Liver (tissue), 9 donors: ENCODE data around the gene ADRA1B. TPM values are rescaled to one million over a fixed set of nuclear protein-coding genes. Genes with fewer than 3 reads are reported as not detected.

Experiments
- DNase-seq: peaks from one replicate; pipeline ENCODE4 v3.0.0-alpha.2; 2017; ENCODE audit warnings: low spot score
- H3K27ac ChIP-seq, 2 donors: one replicate each; pipeline ENCODE4 v1.7.0; 2013; ENCODE audit warnings: inconsistent platforms in 2 of 2, low read length in 2 of 2, control low read depth in 1 of 2, low read depth in 1 of 2, mild to moderate bottlenecking in 1 of 2
- H3K27me3 ChIP-seq, 4 donors: one replicate each; pipeline versions ENCODE4 v1.6.1 to v1.7.0; 2013; ENCODE audit warnings: low read length in 3 of 4, inconsistent platforms in 1 of 4, mild to moderate bottlenecking in 1 of 4, moderate library complexity in 1 of 4; ENCODE audit not compliant: control insufficient read depth in 4 of 4, insufficient read depth in 4 of 4
- H3K36me3 ChIP-seq, 4 donors: one replicate each; pipeline versions ENCODE4 v1.6.1 to v1.7.0; 2013; ENCODE audit warnings: low read length in 3 of 4, mild to moderate bottlenecking in 3 of 4, low read depth in 1 of 4, moderate library complexity in 1 of 4; ENCODE audit not compliant: control insufficient read depth in 4 of 4, insufficient read depth in 3 of 4
- H3K4me1 ChIP-seq, 4 donors: one replicate each; pipeline versions ENCODE4 v1.6.1 to v1.7.0; 2013; ENCODE audit warnings: low read length in 3 of 4, mild to moderate bottlenecking in 3 of 4, moderate library complexity in 1 of 4; ENCODE audit not compliant: control insufficient read depth in 4 of 4, insufficient read depth in 4 of 4
- H3K4me3 ChIP-seq, 3 donors: one replicate each; pipeline versions ENCODE4 v1.6.1 to v1.7.0; 2013; ENCODE audit warnings: low read length in 3 of 3, control low read depth in 1 of 3, low read depth in 1 of 3, mild to moderate bottlenecking in 1 of 3
- H3K9ac ChIP-seq, 2 donors: one replicate each; pipeline ENCODE4 v1.7.0; 2013; ENCODE audit warnings: low read length in 2 of 2, mild to moderate bottlenecking in 2 of 2, moderate library complexity in 2 of 2, control low read depth in 1 of 2, low read depth in 1 of 2
- H3K9me3 ChIP-seq, 4 donors: one replicate each; pipeline versions ENCODE4 v1.6.1 to v1.7.0; 2013; ENCODE audit warnings: low read length in 3 of 4; ENCODE audit not compliant: control insufficient read depth in 4 of 4
- EGR1 ChIP-seq, 2 donors: IDR thresholded peaks; 2 replicates each; pipeline ENCODE4 v1.6.1; 2016 to 2018; ENCODE audit warnings: antibody characterized with exemption in 2 of 2, low read depth in 2 of 2
- FOXA1 ChIP-seq: IDR thresholded peaks from 2 replicates; pipeline ENCODE4 v1.6.1; 2016; ENCODE audit warnings: antibody characterized with exemption
- FOXA2 ChIP-seq: IDR thresholded peaks from 2 replicates; pipeline ENCODE4 v1.6.1; 2016; ENCODE audit warnings: antibody characterized with exemption
- GABPA ChIP-seq, 2 donors: IDR thresholded peaks in 1 of 2; conservative IDR thresholded peaks in 1 of 2; 2 replicates each; pipeline ENCODE4 v1.6.1; 2016; ENCODE audit warnings: antibody characterized with exemption in 2 of 2, mild to moderate bottlenecking in 1 of 2, moderate library complexity in 1 of 2
- HNF4A ChIP-seq, 2 donors: conservative IDR thresholded peaks; 2 replicates each; pipeline ENCODE4 v1.6.1; 2016; ENCODE audit warnings: antibody characterized with exemption in 2 of 2, mild to moderate bottlenecking in 2 of 2
- JUND ChIP-seq, 2 donors: IDR thresholded peaks; 2 replicates each; pipeline ENCODE4 v1.6.1; 2016; ENCODE audit warnings: antibody characterized with exemption in 2 of 2
- NR2F2 ChIP-seq: IDR thresholded peaks from 2 replicates; pipeline ENCODE4 v1.6.1; 2016; ENCODE audit warnings: antibody characterized with exemption
- RXRA ChIP-seq, 2 donors: IDR thresholded peaks; 2 replicates each; pipeline ENCODE4 v1.6.1; 2017 to 2018; ENCODE audit warnings: antibody characterized with exemption in 2 of 2, mild to moderate bottlenecking in 1 of 2
- SP1 ChIP-seq: IDR thresholded peaks from 2 replicates; pipeline ENCODE4 v1.6.1; 2018; ENCODE audit warnings: antibody characterized with exemption, mild to moderate bottlenecking
- YY1 ChIP-seq: IDR thresholded peaks from 2 replicates; pipeline ENCODE4 v1.6.1; 2016; ENCODE audit warnings: antibody characterized with exemption, mild to moderate bottlenecking
- WGBS: extraction: QIAGEN DNeasy Blood & Tissue Kit; methylation state at CpG from one replicate; pipeline ENCODE4 v1.1.7; 2013; 5-methylcytosine and 5-hydroxymethylcytosine counted together
- polyA plus RNA-seq, 2 donors: library from polyadenylated mRNA; stranded (reverse) in 1 of 2; unstranded in 1 of 2; fragments of 200-250 nt in 1 of 2; fragments of >200 nt in 1 of 2; fragmentation: Nextera tagmentation in 1 of 2; extraction: Ambion mirVana in 1 of 2; gene quantifications; one replicate each; pipeline versions ENCODE4 v1.2.1 to v1.2.3, GENCODE V29; 2013 to 2015
- total RNA-seq, 2 donors: library from RNA; depleted of rRNA; stranded (reverse); fragments of >200 nt; gene quantifications; one replicate each; pipeline ENCODE4 v1.2.3, GENCODE V29; 2014
- TF ChIP-seq, protein P1 (sequence below): IDR thresholded peaks from 2 replicates; pipeline ENCODE4 v1.6.1; 2016; ENCODE audit warnings: antibody characterized with exemption, mild to moderate bottlenecking
- TF ChIP-seq, protein P2 (sequence below): IDR thresholded peaks from 2 replicates; pipeline ENCODE4 v1.6.1; 2016; ENCODE audit warnings: antibody characterized with exemption
- TF ChIP-seq, protein P3 (sequence below): fragments of 150-350 bp; IDR thresholded peaks from 2 replicates; pipeline ENCODE4 v1.5.1; 2017; ENCODE audit warnings: improper control_type of control experiment, low read depth, low read length; ENCODE audit not compliant: missing input control
- donor health status: healthy.
- donor health status: healthy.
- donor health status: healthy.
- donor health status: healthy.
- donor health status: healthy.

Gene ADRA1B
- total and polyA plus RNA-seq, 4 donors: 0.70 to 13.1 (median 8.2) TPM

DNA sequence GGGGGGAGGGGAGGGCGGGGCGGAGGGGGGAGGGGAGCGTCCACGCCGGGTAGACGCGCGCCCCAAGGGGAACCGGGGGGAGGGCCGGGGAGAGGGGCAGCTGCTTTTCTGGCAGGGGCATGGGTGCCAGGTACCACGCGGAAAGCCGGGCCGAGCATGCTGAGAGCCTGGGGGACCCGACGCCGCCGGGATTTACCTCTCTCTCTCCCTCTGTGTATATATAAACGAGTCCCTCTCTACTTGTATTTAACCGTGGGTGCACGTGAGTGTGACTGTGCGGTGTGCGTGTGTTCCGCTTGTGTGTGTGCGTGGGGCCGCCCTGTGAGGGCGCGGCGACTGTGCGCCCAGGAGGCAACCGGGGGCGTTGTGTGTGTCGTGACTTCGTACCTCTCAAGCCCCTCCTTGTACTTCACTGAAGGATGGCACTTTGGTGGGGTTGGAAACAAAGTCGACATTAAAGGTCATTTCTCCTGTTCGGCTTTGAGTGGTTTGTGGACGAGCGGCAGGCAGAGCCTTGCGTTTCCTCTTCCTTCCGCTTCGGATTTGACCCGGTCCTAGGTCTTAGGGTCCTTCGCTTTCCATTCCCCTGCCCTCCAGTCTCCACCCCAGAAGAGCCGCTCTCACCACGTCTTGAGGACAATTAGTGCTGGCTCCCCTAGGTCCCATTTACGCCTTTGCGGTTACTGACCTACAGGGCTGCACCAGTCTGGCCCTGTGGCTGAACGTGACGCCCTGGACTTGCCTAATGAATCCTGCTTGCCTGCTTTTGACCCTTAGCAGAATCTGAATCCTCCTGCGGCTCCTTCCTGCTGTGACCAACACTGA, 56.5 kb downstream of the ADRA1B start:
- H3K4me1 ChIP-seq: peaks cover 4 to 10% (median 6%) of the 10 kb centered on the region in 4 donors
- peak overlapping the region in 1 of 2 donors; percentile 27 for H3K27ac ChIP-seq
- H3K9me3 ChIP-seq: no peaks in the 10 kb centered on the region
- no peak for DNase-seq
- H3K27me3 ChIP-seq: no peaks in the 10 kb centered on the region
- H3K36me3 ChIP-seq: no peaks in the 10 kb centered on the region
- WGBS: 45% methylated on average over 50 of the region's 50 CpGs
- H3K4me3 ChIP-seq: peak overlapping the region in 1 of 3 donors; percentile 38
- H3K9ac ChIP-seq: no peak overlapping the region
- TF ChIP-seq JUND (IDR thresholded peaks at IDR 0.05) (no peak), YY1 (no peak), FOXA1 (no peak), RXRA (IDR thresholded peaks at IDR 0.05) (peak; percentile 64 to 67), NR2F2 (peak; percentile 50), HNF4A (conservative IDR thresholded peaks at IDR 0.05) (no peak), SP1 (no peak), EGR1 (IDR thresholded peaks at IDR 0.05; ENCODE audit: low read depth in 2 of 2) (no peak)
- TF ChIP-seq, protein P1, sequence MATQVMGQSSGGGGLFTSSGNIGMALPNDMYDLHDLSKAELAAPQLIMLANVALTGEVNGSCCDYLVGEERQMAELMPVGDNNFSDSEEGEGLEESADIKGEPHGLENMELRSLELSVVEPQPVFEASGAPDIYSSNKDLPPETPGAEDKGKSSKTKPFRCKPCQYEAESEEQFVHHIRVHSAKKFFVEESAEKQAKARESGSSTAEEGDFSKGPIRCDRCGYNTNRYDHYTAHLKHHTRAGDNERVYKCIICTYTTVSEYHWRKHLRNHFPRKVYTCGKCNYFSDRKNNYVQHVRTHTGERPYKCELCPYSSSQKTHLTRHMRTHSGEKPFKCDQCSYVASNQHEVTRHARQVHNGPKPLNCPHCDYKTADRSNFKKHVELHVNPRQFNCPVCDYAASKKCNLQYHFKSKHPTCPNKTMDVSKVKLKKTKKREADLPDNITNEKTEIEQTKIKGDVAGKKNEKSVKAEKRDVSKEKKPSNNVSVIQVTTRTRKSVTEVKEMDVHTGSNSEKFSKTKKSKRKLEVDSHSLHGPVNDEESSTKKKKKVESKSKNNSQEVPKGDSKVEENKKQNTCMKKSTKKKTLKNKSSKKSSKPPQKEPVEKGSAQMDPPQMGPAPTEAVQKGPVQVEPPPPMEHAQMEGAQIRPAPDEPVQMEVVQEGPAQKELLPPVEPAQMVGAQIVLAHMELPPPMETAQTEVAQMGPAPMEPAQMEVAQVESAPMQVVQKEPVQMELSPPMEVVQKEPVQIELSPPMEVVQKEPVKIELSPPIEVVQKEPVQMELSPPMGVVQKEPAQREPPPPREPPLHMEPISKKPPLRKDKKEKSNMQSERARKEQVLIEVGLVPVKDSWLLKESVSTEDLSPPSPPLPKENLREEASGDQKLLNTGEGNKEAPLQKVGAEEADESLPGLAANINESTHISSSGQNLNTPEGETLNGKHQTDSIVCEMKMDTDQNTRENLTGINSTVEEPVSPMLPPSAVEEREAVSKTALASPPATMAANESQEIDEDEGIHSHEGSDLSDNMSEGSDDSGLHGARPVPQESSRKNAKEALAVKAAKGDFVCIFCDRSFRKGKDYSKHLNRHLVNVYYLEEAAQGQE: no peak

DNA sequence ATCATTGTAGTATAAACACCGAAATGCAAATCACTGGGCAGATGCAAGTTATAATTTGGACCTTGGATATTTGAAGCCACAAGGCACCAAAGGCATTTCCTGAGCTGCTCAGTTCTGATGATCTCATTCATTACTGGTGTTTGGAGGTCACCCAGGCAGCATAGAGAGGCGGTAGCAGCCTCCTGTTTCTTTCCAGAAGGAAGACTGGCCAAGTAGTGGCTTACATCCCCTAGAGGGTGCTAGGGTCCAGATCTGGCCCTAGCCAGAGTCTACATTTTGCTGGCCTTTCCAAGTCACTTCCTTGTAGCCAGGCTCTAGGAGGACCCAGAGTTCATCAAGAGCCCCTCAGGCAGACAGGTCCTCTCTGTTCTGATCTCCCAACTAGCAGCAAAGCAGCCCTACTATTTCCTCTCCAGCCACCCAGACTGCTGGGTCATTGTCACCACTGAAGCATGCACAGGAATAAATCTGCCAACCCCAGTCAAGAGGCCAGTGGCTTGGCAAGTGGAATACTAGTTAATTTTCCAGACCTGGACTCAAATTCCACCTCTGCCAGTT, 59.3 kb downstream of the ADRA1B start:
- Histone ChIP-seq H3K9me3 (no peaks in the 10 kb centered on the region), H3K9ac (no peak overlapping the region), H3K36me3 (no peaks in the 10 kb centered on the region), H3K4me3 (no peak overlapping the region), H3K4me1 (peaks cover 4 to 10% (median 6%) of the 10 kb centered on the region in 4 donors), H3K27me3 (no peaks in the 10 kb centered on the region), H3K27ac (peak overlapping the region in 1 of 2 donors; percentile 12)
- WGBS: 72% methylated on average over 2 of the region's 2 CpGs
- no peak for TF ChIP-seq RXRA (IDR thresholded peaks at IDR 0.05)
- TF ChIP-seq, protein P2, sequence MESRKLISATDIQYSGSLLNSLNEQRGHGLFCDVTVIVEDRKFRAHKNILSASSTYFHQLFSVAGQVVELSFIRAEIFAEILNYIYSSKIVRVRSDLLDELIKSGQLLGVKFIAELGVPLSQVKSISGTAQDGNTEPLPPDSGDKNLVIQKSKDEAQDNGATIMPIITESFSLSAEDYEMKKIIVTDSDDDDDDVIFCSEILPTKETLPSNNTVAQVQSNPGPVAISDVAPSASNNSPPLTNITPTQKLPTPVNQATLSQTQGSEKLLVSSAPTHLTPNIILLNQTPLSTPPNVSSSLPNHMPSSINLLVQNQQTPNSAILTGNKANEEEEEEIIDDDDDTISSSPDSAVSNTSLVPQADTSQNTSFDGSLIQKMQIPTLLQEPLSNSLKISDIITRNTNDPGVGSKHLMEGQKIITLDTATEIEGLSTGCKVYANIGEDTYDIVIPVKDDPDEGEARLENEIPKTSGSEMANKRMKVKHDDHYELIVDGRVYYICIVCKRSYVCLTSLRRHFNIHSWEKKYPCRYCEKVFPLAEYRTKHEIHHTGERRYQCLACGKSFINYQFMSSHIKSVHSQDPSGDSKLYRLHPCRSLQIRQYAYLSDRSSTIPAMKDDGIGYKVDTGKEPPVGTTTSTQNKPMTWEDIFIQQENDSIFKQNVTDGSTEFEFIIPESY: no peak
- no peak for TF ChIP-seq GABPA (IDR thresholded peaks at IDR 0.05 in 1 of 2, conservative IDR thresholded peaks at IDR 0.05 in 1 of 2)
- TF ChIP-seq, protein P3, sequence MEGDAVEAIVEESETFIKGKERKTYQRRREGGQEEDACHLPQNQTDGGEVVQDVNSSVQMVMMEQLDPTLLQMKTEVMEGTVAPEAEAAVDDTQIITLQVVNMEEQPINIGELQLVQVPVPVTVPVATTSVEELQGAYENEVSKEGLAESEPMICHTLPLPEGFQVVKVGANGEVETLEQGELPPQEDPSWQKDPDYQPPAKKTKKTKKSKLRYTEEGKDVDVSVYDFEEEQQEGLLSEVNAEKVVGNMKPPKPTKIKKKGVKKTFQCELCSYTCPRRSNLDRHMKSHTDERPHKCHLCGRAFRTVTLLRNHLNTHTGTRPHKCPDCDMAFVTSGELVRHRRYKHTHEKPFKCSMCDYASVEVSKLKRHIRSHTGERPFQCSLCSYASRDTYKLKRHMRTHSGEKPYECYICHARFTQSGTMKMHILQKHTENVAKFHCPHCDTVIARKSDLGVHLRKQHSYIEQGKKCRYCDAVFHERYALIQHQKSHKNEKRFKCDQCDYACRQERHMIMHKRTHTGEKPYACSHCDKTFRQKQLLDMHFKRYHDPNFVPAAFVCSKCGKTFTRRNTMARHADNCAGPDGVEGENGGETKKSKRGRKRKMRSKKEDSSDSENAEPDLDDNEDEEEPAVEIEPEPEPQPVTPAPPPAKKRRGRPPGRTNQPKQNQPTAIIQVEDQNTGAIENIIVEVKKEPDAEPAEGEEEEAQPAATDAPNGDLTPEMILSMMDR: no peak
- TF ChIP-seq YY1: no peak
- TF ChIP-seq FOXA2: no peak
- TF ChIP-seq, protein P1: no peak
- peak in 1 of 2 donors; percentile 36 for TF ChIP-seq JUND (IDR thresholded peaks at IDR 0.05)
- TF ChIP-seq NR2F2: peak; percentile 19
- DNase-seq: no peak
